Endothelial cell of umbilical vein (primary cell): ENCODE results near the gene DYNC2H1.

Experiments
- EZH2 ChIP-seq: IDR thresholded peaks from 2 replicates; pipeline ENCODE4 v1.6.1; 2012; ENCODE audit warnings: borderline replicate concordance, low read depth, mild to moderate bottlenecking, moderate library complexity, low read length, inconsistent platforms; ENCODE audit not compliant: severe bottlenecking
- POLR2A ChIP-seq: IDR thresholded peaks from 2 replicates; pipeline ENCODE4 v1.6.1; 2012; ENCODE audit warnings: low read depth, mild to moderate bottlenecking, control low read depth, low read length

DNA sequence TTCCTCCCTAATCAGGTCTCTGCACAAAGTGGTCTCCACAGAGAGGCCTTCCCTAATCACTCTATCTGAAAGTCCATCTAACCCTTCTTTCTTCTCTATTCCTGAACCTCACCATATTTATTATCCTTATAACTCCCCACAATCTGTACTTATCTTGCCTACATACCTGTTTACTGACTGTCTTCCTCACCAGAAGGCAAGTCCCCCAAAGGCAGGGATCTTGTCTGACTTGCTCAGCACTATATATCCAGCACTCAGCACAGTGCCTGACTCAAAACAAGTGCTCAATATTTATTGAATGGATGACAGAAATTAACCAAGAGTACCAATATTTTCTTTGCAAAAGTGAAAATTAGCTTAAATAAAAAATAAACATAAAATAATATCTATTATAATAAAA lies 22.8 kb upstream of the DYNC2H1 start:
- TF ChIP-seq POLR2A (no peak), EZH2 (no peak)
